Cardiac muscle cell (in vitro differentiated cells and primary cell): ENCODE measurements around the gene PHF24. TPM values are rescaled to one million over a fixed set of nuclear protein-coding genes. Genes with fewer than 3 reads are reported as not detected.

Source experiments
- DNase-seq, 2 donors: peaks; one replicate each; pipeline versions ENCODE4 v3.0.0 to v3.0.0-alpha.2; 2010 to 2017; ENCODE audit warnings: low read depth in 1 of 2, low spot score in 1 of 2
- H3K27ac ChIP-seq: fragments of 200-600 bp; sonication (generic); 2 replicates; pipeline ENCODE4 v1.5.1; 2016
- H3K27me3 ChIP-seq: fragments of 200-600 bp; sonication (generic); 2 replicates; pipeline ENCODE4 v1.6.0; 2016; ENCODE audit warnings: control low read depth
- H3K36me3 ChIP-seq: fragments of 200-600 bp; sonication (generic); 2 replicates; pipeline ENCODE4 v1.5.1; 2016; ENCODE audit warnings: control low read depth
- H3K4me1 ChIP-seq: fragments of 200-600 bp; sonication (generic); 2 replicates; pipeline ENCODE4 v1.8.1; 2017; ENCODE audit warnings: low read depth, mild to moderate bottlenecking, mixed run types
- H3K4me3 ChIP-seq: fragments of 200-600 bp; sonication (generic); 2 replicates; pipeline ENCODE4 v1.5.1; 2016; ENCODE audit warnings: mild to moderate bottlenecking
- H3K9me3 ChIP-seq: fragments of 200-600 bp; sonication (generic); 2 replicates; pipeline ENCODE4 v1.5.1; 2017; ENCODE audit warnings: low read depth, mild to moderate bottlenecking, control low read depth
- CTCF ChIP-seq: IDR thresholded peaks from 2 replicates; pipeline ENCODE4 v1.5.1; 2012; ENCODE audit warnings: low read depth, mild to moderate bottlenecking, low read length
- polyA plus RNA-seq: library from polyadenylated mRNA; unstranded; fragments of >200 nt; fragmentation: Nextera tagmentation; extraction: Ambion mirVana; gene quantifications from 2 replicates; pipeline ENCODE4 v1.2.1, GENCODE V29; 2016
- total RNA-seq: library from RNA; depleted of rRNA; stranded (reverse); fragments of >200 nt; gene quantifications from 2 replicates; pipeline ENCODE4 v1.2.3, GENCODE V29; 2016

The PHF24 gene
- total and polyA plus RNA-seq, 2 experiments from 2014 or later, result 0.95 to 1.1 TPM

GRCh38 chr9:34984049-34984448 is 26.0 kb downstream of the PHF24 start:
- peaks cover 6% of the 10 kb centered on the region for H3K4me1 ChIP-seq
- no peak overlapping the region for H3K4me3 ChIP-seq
- H3K9me3 ChIP-seq, result no peaks in the 10 kb centered on the region
- no peaks in the 10 kb centered on the region for H3K36me3 ChIP-seq
- H3K27me3 ChIP-seq, result no peaks in the 10 kb centered on the region
- peak; percentile 59 to 88 for DNase-seq
- H3K27ac ChIP-seq, result no peak overlapping the region
- no peak for TF ChIP-seq CTCF

- no peak overlapping the region for H3K27ac ChIP-seq
- H3K4me1 ChIP-seq, result peaks cover 6% of the 10 kb centered on the region
- H3K27me3 ChIP-seq, result no peaks in the 10 kb centered on the region
- no peaks in the 10 kb centered on the region for H3K36me3 ChIP-seq
- H3K4me3 ChIP-seq, result no peak overlapping the region
- no peaks in the 10 kb centered on the region for H3K9me3 ChIP-seq
- TF ChIP-seq CTCF, result peak; percentile 89
- DNase-seq, result peak; percentile 81 to 84
Observed at GRCh38 chr9:34985311-34985899, 27.3 kb downstream of the PHF24 start.

GRCh38 chr9:34986540-34987047 is 28.5 kb downstream of the PHF24 start:
- Histone ChIP-seq H3K27me3 (no peaks in the 10 kb centered on the region), H3K4me1 (peaks cover 6% of the 10 kb centered on the region), H3K36me3 (no peaks in the 10 kb centered on the region), H3K9me3 (no peaks in the 10 kb centered on the region), H3K27ac (no peak overlapping the region), H3K4me3 (no peak overlapping the region)
- DNase-seq, result peak in 1 of 2 donors; percentile 36
- no peak for TF ChIP-seq CTCF

- Histone ChIP-seq H3K9me3 (no peaks in the 10 kb centered on the region), H3K4me1 (peaks cover 14% of the 10 kb centered on the region), H3K4me3 (no peak overlapping the region), H3K27ac (no peak overlapping the region), H3K27me3 (no peaks in the 10 kb centered on the region), H3K36me3 (no peaks in the 10 kb centered on the region)
- no peak for DNase-seq
- TF ChIP-seq CTCF, result no peak
Observed at GRCh38 chr9:34987160-34987901, 29.2 kb downstream of the PHF24 start.

GRCh38 chr9:34988218-34989002 is 30.3 kb downstream of the PHF24 start:
- H3K9me3 ChIP-seq, result no peaks in the 10 kb centered on the region

More at GRCh38 chr9:34988218-34989002, 30.3 kb downstream of the PHF24 start:
- H3K27ac ChIP-seq, result peak overlapping the region; percentile 86
- H3K27me3 ChIP-seq, result no peaks in the 10 kb centered on the region
- H3K4me3 ChIP-seq, result peak overlapping the region; percentile 30
- peak in 1 of 2 donors; percentile 47 for DNase-seq
- TF ChIP-seq CTCF, result no peak
- H3K36me3 ChIP-seq, result no peaks in the 10 kb centered on the region
- H3K4me1 ChIP-seq, result peaks cover 24% of the 10 kb centered on the region
